NCI-H2029 treated with DMSO at 0.1 percent for 48 hours (cell line): ENCODE results near the gene BBS5.
"Not testable (repeated sequence)": the region's sequence is repeated elsewhere in the genome, so short reads cannot be mapped to it uniquely, and the experiment has no call there.

Source experiments
- DNase-seq: peaks from one replicate; lab custom pipeline; 2025; lab: John Stamatoyannopoulos, UW

BBS5 gene

DNA sequence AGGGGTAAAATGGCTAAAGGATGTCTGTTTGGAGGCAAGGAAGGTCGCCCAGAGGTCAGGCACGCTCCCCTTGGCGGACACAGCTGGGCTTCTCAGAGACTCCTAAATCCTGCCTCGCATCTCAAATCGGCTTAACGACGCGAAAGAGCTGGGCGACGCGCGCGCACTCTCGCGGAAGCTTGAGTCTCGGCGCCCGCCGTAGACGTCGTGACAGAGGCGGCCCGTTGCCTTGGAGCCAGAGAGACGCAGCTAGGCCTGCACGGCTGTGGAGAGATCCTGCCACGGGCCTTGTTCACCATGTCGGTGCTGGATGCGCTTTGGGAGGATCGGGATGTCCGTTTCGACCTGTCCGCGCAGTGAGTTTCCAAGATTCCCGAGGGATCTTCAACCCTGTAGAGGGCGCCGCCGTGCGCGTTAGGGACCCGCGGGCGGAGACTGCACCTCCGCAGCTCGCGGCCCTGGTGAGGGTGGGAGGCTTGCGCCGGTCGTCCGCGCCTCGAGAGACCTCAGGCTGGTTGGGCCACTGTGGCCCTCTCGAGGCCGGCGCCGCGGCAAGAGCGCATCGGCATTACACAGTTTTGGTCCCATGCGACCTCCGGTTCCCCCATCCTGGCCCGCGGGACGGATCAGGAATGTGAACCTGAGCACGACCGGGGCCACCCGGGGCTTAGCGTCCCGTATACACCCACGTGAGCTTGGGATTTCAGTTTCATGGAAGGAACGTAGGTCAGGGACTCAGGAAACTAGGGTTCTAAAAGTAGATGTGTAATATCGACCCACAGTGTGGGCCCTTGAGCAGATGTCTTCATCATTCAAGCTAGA lies at the start of gene BBS5:
Gene BBS5, plus strand, starts transcription at position 238 of the 822 bp plus-strand sequence. Its CDS starts 60 bp downstream, at position 298.
- peak; percentile 23 for DNase-seq

DNA sequence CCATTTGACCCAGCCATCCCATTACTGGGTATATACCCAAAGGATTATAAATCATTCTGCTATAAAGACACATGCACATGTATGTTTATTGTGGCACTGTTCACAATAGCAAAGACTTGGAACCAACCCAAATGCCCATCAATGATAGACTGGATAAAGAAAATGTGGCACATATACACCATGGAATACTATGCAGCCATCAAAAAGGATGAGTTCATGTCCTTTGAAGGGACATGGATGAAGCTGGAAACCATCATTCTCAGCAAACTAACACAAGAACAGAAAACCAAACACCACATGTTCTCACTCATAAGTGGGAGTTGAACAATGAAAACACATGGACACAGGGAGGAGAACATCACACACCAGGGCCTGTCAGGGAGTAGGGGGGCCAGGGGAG lies 47.5 kb upstream of the BBS5 start:
- not testable (repeated sequence) for DNase-seq

DNA sequence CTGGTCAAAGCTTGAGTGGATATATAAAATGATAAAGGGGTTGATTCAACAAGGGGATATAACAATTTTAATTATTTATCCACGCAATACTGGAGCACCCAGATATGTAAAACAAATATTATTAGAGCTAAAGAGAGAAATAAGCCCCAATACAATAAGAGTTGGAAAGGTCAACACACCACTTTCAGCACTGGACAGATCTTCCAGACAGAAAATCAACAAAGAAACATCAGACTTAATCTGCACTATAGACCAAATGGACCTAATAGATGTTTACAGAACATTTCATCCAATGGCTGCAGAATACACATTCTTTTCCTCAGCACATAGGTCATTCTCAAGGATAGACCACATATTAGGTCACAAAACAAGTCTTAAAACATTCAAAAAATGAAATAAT lies 45.1 kb upstream of the BBS5 start:
- not testable (repeated sequence) for DNase-seq

DNA sequence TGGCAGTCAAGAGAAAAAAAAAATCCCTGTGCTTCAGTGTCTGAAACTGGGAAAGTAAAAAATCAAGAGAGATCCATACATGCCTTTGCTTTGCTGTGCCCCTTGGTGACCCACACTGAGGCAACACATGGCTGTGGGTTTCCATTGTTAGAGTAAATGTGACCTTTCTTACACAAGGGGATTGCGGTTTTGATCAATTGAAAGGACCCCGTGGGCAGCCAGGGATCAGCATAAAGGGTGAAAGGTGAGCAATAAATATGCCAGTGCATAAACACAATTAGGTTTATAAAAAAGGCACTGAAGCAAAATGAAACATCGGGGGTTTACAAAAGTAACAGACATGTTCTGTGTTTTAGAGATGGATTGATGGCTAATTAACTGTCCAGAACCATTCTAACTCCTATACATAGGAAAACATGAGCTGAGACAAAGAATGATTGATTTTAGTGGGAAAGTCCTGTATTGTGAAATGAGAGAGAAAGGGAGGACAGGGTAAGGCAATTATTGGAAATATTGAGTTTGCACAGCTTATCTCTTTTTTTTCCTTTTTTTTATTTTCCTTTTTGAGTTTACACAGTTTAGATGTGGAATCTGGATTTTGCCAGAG lies 40.7 kb upstream of the BBS5 start:
- no peak for DNase-seq

GRCh38 chr2:169439900-169440299 lies 39.4 kb upstream of the BBS5 start:
- DNase-seq, result no peak

GRCh38 chr2:169446452-169446851 lies 32.8 kb upstream of the BBS5 start:
- DNase-seq, result no peak

DNA sequence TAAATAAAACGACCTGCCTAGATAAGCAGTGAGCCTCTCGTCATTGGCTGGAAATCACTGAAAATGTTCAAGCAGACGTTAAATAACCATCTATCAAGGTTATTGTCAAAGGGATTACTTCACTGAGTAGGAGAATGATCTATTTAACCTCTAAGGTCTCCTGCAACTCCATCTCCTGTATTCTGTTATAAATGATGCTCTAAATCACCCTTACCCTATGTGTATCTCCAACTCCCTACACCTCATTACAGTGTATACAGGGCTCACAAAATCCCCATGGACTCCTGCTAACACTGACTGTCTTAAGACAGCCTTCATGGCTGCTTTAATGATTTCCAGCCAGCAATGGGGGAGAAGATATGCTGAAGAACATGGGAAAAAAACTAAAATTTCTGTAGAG lies 31.0 kb upstream of the BBS5 start:
- DNase-seq, result no peak

DNA sequence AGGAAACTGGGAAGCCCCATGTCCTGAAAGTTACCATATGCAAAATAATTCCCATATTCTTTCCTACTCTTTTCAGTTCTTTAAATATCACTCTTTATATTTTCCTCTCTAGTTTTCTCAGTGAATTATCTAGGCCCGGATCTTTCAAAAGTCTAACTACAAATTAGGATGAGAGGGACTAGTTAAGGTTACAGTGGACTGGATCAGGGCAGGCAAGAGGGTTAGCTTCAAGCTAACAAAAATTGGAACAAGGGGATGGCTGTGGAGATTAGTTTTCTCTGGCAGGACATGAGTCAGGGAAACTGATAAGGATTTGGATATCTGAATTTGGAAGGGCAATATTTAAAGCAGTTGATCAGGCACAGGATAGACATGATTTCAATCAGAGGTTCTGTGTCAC lies 30.4 kb upstream of the BBS5 start:
- no peak for DNase-seq

GRCh38 chr2:169452080-169452479 lies 27.2 kb upstream of the BBS5 start:
- DNase-seq, result peak; percentile 53

DNA sequence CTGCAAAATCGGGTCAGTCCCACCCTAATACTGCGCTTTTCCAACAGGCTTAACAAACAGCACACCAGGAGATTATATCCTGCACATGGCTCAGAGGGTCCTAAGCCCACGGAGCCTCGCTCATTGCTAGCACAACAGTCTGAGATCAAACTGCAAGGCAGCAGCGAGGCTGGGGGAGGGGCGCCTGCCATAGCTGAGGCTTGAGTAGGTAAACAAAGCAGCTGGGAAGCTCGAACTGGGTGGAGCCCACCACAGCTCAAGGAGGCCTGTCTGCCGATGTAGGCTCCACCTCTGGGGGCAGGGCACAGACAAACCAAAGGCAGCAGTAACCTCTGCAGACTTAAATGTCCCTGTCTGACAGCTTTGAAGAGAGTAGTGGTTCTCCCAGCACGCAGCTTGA lies 26.2 kb upstream of the BBS5 start:
- DNase-seq, result not testable (repeated sequence)

GRCh38 chr2:169461143-169461542 lies 18.2 kb upstream of the BBS5 start:
- no peak for DNase-seq

- no peak for DNase-seq
Measured at GRCh38 chr2:169462896-169463695, 16.2 kb upstream of the BBS5 start.

DNA sequence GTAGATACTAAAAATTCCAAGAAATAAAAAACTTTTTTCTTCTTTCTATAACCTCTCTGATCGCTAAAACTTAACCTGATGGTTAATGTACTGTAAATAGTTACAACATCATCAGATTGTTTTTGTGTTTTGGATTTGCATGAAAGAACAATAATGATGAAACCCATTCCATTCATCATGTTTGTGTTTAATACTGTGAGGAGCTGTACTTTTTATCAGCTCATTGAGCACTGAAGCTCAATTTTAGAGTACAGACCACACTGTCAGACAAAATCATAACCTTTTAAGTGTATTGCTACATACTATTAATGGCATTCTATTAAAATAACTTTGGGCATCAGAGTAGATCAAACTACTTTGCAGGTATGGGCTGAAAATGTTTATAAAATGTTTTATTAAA lies 14.8 kb upstream of the BBS5 start:
- no peak for DNase-seq

GRCh38 chr2:169464882-169465281 lies 14.4 kb upstream of the BBS5 start:
- DNase-seq, result no peak

DNA sequence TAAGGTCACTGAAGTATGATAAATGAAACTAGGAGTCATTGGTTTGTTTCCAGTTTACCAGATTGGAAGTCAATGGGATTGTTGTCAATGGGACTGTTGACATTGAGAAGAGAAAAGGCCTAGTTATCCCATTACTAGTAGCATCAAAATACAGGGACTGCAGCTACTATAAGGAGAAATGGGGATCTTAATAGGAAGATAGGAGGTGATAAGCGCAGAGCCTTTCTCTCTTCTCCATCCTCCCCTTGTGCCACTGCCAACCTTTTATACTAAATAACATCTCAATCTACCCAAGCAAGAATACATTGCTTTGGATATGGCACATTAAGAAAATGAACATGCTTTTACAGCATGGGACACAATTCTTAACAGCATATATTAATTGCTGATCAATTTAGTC lies 10.5 kb upstream of the BBS5 start:
- DNase-seq, result no peak

DNA sequence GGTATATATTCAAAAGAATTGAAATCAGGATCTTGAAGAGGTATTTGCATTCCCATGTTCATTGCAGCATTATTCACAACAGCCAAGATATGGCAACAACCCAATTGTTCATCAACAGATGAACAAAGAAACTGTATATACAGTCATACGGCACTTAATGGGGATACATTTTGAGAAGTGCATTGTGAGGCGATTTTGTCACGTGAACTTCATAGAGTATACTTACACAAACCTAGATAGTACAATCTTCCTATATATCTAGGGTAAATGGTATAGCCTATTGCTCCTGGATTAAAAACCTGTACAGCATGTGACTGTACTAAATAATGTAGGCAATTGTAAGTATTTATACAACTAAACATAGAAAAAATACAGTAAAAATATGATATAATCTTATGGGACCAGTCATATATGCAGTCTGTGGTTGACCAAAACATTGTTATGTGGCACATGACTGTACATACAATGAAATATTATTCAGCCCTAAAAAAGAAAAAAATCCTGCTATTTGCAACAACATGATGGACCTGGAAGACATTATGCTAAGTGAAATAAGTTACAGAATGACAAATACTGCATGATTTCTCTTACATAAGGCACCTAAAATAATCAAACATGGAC lies 9.2 kb upstream of the BBS5 start:
- no peak for DNase-seq

DNA sequence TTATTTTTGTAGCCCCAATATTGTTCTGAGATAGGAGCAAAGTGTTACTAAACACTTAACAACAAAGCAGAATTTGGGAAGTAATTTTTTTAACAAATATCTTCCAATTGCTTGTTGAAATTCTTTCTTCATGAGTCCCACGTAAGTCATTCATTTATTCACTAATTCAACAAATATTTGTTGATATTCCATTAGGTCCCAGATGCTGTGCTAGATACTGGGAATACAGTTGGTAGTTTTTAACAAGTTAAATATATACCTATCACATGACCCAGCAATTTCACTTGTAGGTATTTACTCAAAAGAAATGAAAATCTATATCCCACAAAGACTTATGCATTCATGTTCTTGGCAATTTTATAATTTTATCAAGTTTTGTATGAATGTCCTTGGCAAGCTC lies 7.0 kb upstream of the BBS5 start:
- no peak for DNase-seq

GRCh38 chr2:169476459-169476858 lies 2.8 kb upstream of the BBS5 start:
- peak; percentile 32 for DNase-seq

DNA sequence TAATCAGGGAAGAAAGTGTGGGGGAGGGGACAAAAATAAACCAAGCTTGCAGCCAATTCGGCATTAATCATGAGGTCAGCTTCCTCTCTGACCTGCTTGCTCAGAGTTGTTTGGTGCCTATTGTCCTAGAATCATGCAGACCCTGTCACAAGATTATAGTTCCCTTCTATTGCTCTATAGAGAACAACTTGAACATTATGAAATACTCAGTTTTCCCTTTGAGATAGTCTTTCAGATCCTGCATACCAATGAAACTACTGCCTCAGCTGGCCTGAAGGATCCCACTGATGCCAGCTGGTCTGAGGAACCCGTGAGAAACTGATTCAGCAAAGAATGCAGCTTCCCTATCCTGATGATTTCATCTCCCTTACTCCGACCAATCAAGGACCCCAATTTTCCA lies 955 bp upstream of the BBS5 start:
- no peak for DNase-seq

DNA sequence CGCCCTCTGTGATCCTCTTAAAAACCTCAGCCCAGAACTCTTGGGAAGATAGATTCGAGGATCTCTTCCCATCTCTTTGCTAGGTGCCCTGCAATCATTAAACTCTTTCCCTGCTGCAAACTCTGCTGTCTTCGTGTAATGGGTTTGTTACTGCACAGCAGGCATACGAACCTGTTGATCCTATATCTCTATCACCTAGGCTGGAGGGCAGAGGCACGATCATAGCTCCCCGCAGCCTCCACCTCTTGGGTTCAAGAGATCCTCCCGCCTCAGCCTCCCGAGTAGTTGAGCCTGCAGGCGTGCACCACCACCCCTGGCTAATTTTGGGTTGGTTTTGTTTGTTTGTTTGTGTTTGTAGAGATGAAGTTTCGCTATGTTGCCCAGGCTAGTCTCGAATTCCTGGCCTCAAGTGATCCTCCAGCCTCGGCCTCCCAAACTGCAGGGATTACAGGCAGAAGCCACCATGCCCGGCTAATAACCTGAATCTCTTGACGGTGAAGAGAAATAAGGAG lies 493 bp upstream of the BBS5 start:
- no peak for DNase-seq

GRCh38 chr2:169480079-169480465 lies 778 bp downstream of the BBS5 start:
- no peak for DNase-seq

- DNase-seq, result no peak
Measured at GRCh38 chr2:169485650-169486138, 6.4 kb downstream of the BBS5 start.
